GM20000 (cell line): Measurements from ENCODE around the gene AIG1.

ENCODE experiments used
- DNase-seq: peaks from one replicate; pipeline ENCODE4 v3.0.0; 2012; ENCODE audit warnings: low spot score
- CTCF ChIP-seq: IDR thresholded peaks from 2 replicates; pipeline ENCODE4 v1.5.1; 2012; ENCODE audit warnings: mild to moderate bottlenecking, control low read depth; ENCODE audit errors: extremely low read depth, missing control alignments

Gene AIG1

GRCh38 chr6:143199291-143199690 lies 138.6 kb downstream of the AIG1 start:
- no peak for DNase-seq
- TF ChIP-seq CTCF, result no peak

- DNase-seq, result no peak
- TF ChIP-seq CTCF, result no peak
Observed at GRCh38 chr6:143200167-143200770, 139.6 kb downstream of the AIG1 start.

- DNase-seq, result no peak
- no peak for TF ChIP-seq CTCF
Observed at GRCh38 chr6:143204045-143204444, 143.4 kb downstream of the AIG1 start.

DNA sequence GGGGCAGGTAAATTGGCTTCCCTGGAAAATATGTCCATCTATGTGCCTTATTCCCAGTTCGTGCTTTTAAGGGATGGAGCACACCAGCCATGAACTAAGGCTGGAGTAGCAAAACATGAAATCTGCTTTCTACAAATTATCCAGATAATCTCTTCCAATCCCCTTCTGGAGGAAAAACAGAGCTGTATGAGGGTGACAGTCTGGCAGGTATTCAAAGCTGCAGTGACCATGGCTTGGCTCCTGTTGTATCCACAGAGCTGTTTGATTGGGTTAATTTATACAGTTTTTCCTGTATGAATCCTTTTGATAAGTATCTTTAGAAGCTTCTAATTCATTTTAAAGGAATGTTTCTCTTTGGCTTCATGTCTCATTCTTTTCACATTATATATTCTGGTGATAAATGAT lies 144.4 kb downstream of the AIG1 start:
- DNase-seq, result no peak
- no peak for TF ChIP-seq CTCF

- DNase-seq, result no peak
- TF ChIP-seq CTCF, result no peak
Observed at GRCh38 chr6:143205585-143205984, 144.9 kb downstream of the AIG1 start.

- no peak for DNase-seq
- TF ChIP-seq CTCF, result no peak
Observed at GRCh38 chr6:143205991-143206390, 145.3 kb downstream of the AIG1 start.

DNA sequence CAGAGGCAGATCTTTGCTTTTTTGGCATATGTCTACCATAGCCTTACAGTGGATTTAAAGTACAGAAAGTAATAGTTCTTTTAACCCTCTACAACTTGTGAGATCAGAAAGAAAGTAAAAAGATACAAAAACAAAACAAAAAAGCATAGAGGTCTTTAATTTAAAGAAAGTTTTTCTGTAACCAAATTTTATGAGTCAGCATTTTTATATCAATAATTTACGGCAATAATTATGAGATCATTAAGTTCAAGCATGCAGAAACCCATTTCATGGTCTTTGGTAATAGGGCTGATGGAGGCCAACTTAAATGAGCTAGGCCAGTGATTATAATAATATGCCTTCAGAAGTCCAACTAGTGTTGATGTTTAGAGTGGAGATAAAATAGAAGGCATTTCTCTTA lies 145.9 kb downstream of the AIG1 start:
- no peak for TF ChIP-seq CTCF
- DNase-seq, result no peak
